MM.1S (cell line): Measurements from ENCODE around the gene MYOF.

Experiments used
- DNase-seq: peaks from one replicate; pipeline ENCODE4 v3.0.0-alpha.2; 2015
- H2AFZ ChIP-seq: fragments of 300-600 bp; sonication (generic); 2 replicates; pipeline ENCODE4 v1.6.0; 2016; ENCODE audit warnings: antibody characterized with exemption, low read length
- H3F3A ChIP-seq: fragments of 300-600 bp; sonication (generic); 2 replicates; pipeline ENCODE4 v1.6.1; 2016; ENCODE audit warnings: mild to moderate bottlenecking, antibody characterized with exemption, low read length, moderate library complexity, mixed read lengths; ENCODE audit not compliant: insufficient read depth
- H3K27ac ChIP-seq: fragments of 300-600 bp; sonication (generic); 2 replicates; pipeline ENCODE4 v1.5.1; 2016; ENCODE audit warnings: mild to moderate bottlenecking, low read length
- H3K27me3 ChIP-seq: fragments of 300-600 bp; sonication (generic); replicated peaks from 2 replicates; pipeline ENCODE4 v1.6.0; 2016; ENCODE audit warnings: low read length; ENCODE audit not compliant: insufficient read depth
- H3K36me3 ChIP-seq: fragments of 300-600 bp; sonication (generic); replicated peaks from 2 replicates; pipeline ENCODE4 v1.6.1; 2016; ENCODE audit warnings: mild to moderate bottlenecking, low read length, mixed read lengths; ENCODE audit not compliant: insufficient read depth
- H3K4me1 ChIP-seq: fragments of 300-600 bp; sonication (generic); 2 replicates; pipeline ENCODE4 v1.6.1; 2016; ENCODE audit warnings: low read length, mixed read lengths
- H3K4me2 ChIP-seq: fragments of 300-600 bp; sonication (generic); 2 replicates; pipeline ENCODE4 v1.6.0; 2016; ENCODE audit warnings: low read depth, low read length
- H3K4me3 ChIP-seq: fragments of 300-600 bp; sonication (generic); 2 replicates; pipeline ENCODE4 v1.5.1; 2016; ENCODE audit warnings: low read length, mixed read lengths
- H3K79me2 ChIP-seq: fragments of 300-600 bp; sonication (generic); 2 replicates; pipeline ENCODE4 v1.6.1; 2016; ENCODE audit warnings: mixed run types, low read length, mixed read lengths
- H3K9ac ChIP-seq: fragments of 300-600 bp; sonication (generic); 2 replicates; pipeline ENCODE4 v1.6.1; 2016; ENCODE audit warnings: low read length, mixed read lengths
- H3K9me2 ChIP-seq: fragments of 300-600 bp; sonication (generic); replicated peaks from 2 replicates; pipeline ENCODE4 v1.6.1; 2016; ENCODE audit warnings: mild to moderate bottlenecking, low read length, mixed read lengths; ENCODE audit not compliant: insufficient read depth
- H3K9me3 ChIP-seq: fragments of 300-600 bp; sonication (generic); replicated peaks from 2 replicates; pipeline ENCODE4 v1.6.1; 2016; ENCODE audit warnings: mild to moderate bottlenecking, low read length, mixed read lengths; ENCODE audit not compliant: insufficient read depth
- H4K20me1 ChIP-seq: fragments of 300-600 bp; sonication (generic); 2 replicates; pipeline ENCODE4 v1.6.1; 2016; ENCODE audit warnings: mild to moderate bottlenecking, low read length, moderate library complexity, mixed read lengths; ENCODE audit not compliant: insufficient read depth
- CTCF ChIP-seq: fragments of 300-600 bp; sonication (generic); IDR thresholded peaks from 2 replicates; pipeline ENCODE4 v1.5.1; 2016; ENCODE audit warnings: antibody characterized with exemption, low read length, mixed read lengths
- EZH2 ChIP-seq: fragments of 300-600 bp; sonication (generic); optimal IDR thresholded peaks from 2 replicates; pipeline ENCODE3; 2017; ENCODE audit warnings: low read depth, mild to moderate bottlenecking, antibody characterized with exemption, low read length, mixed read lengths
- EZH2phosphoT487 ChIP-seq: fragments of 300-600 bp; sonication (generic); IDR thresholded peaks from 2 replicates; pipeline ENCODE4 v1.6.1; 2018; ENCODE audit warnings: antibody characterized with exemption, low read length

MYOF gene

GRCh38 chr10:93476756-93477155 is 5.4 kb downstream of the MYOF start:
- no peaks in the 10 kb centered on the region for H3K36me3 ChIP-seq
- H3F3A ChIP-seq: no peaks in the 10 kb centered on the region
- H3K4me2 ChIP-seq: no peak overlapping the region

GRCh38 chr10:93475871-93476270 is 6.3 kb downstream of the MYOF start:
- Histone ChIP-seq H3K4me2 (no peak overlapping the region), H3F3A (no peaks in the 10 kb centered on the region)

More at GRCh38 chr10:93476756-93477155, 5.4 kb downstream of the MYOF start:
- Histone ChIP-seq H3K4me3 (no peak overlapping the region), H3K9ac (no peak overlapping the region), H3K27ac (no peak overlapping the region), H3K9me3 (no peaks in the 10 kb centered on the region), H2AFZ (no peak overlapping the region), H3K79me2 (no peaks in the 10 kb centered on the region), H3K4me1 (0 out of 2 replicates have a peak, but pooled peaks cover under 1% of the 10 kb centered on the region), H3K9me2 (no peaks in the 10 kb centered on the region), H4K20me1 (no peaks in the 10 kb centered on the region), H3K27me3 (peaks cover 6% of the 10 kb centered on the region; the same call in 1 of the 2 replicates)
- TF ChIP-seq EZH2phosphoT487 (no peak), EZH2 (no peak), CTCF (no peak)
- no peak for DNase-seq

GRCh38 chr10:93475227-93475626 is 6.9 kb downstream of the MYOF start:
- no peaks in the 10 kb centered on the region for H3K79me2 ChIP-seq

More at GRCh38 chr10:93475871-93476270, 6.3 kb downstream of the MYOF start:
- Histone ChIP-seq H4K20me1 (no peaks in the 10 kb centered on the region), H3K4me1 (no peaks in the 10 kb centered on the region), H3K27ac (no peak overlapping the region), H2AFZ (no peak overlapping the region), H3K9me3 (no peaks in the 10 kb centered on the region), H3K36me3 (no peaks in the 10 kb centered on the region), H3K9ac (no peak overlapping the region), H3K4me3 (no peak overlapping the region), H3K79me2 (no peaks in the 10 kb centered on the region), H3K9me2 (no peaks in the 10 kb centered on the region), H3K27me3 (peaks cover under 1% of the 10 kb centered on the region; the same call in 1 of the 2 replicates)
- TF ChIP-seq EZH2phosphoT487 (no peak), EZH2 (no peak), CTCF (no peak)
- DNase-seq: no peak

More at GRCh38 chr10:93475227-93475626, 6.9 kb downstream of the MYOF start:
- no peaks in the 10 kb centered on the region for H3F3A ChIP-seq
- no peak overlapping the region for H3K27ac ChIP-seq
- H4K20me1 ChIP-seq: no peaks in the 10 kb centered on the region
- no peak for TF ChIP-seq EZH2phosphoT487
- TF ChIP-seq EZH2: no peak
- TF ChIP-seq CTCF: no peak
- no peak for DNase-seq
- H3K27me3 ChIP-seq: no peaks in the 10 kb centered on the region
- no peaks in the 10 kb centered on the region for H3K36me3 ChIP-seq
- H3K9ac ChIP-seq: no peak overlapping the region
- H2AFZ ChIP-seq: no peak overlapping the region
- no peaks in the 10 kb centered on the region for H3K9me3 ChIP-seq
- no peak overlapping the region for H3K4me2 ChIP-seq
- H3K4me3 ChIP-seq: no peak overlapping the region
- no peaks in the 10 kb centered on the region for H3K9me2 ChIP-seq
- H3K4me1 ChIP-seq: no peaks in the 10 kb centered on the region
